WI38 (cell line): ENCODE results near the gene SLC25A21.
"Not testable (repeated sequence)": the region's sequence is repeated elsewhere in the genome, so short reads cannot be mapped to it uniquely, and the experiment has no call there.

Source experiments
- H3K4me3 ChIP-seq: 2 replicates; pipeline ENCODE4 v1.5.1; 2011; ENCODE audit warnings: low read depth, mild to moderate bottlenecking, control low read depth, low read length
- CTCF ChIP-seq: IDR thresholded peaks from 2 replicates; pipeline ENCODE4 v1.5.1; 2012; ENCODE audit warnings: low read depth, mild to moderate bottlenecking, control low read depth, low read length

The SLC25A21 gene

GRCh38 chr14:37172024-37172869 is at the start of gene SLC25A21:
Gene SLC25A21 (minus strand): TSS chr14:37172606.
- H3K4me3 ChIP-seq = peak within 1 kb of the TSS; percentile 81
- no peak for TF ChIP-seq CTCF

- no peak for TF ChIP-seq CTCF
- H3K4me3 ChIP-seq = no peak overlapping the region
These were observed 48.7 kb upstream of the SLC25A21 start for GRCh38 chr14:37221073-37221472.

- H3K4me3 ChIP-seq = no peak overlapping the region
- no peak for TF ChIP-seq CTCF
These were observed 42.9 kb upstream of the SLC25A21 start for GRCh38 chr14:37215345-37215744.

GRCh38 chr14:37213016-37213415 is 40.6 kb upstream of the SLC25A21 start:
- no peak for TF ChIP-seq CTCF

GRCh38 chr14:37210448-37210847 is 38.0 kb upstream of the SLC25A21 start:
- H3K4me3 ChIP-seq = no peak overlapping the region
- TF ChIP-seq CTCF = no peak

More at GRCh38 chr14:37213016-37213415, 40.6 kb upstream of the SLC25A21 start:
- no peak overlapping the region for H3K4me3 ChIP-seq

GRCh38 chr14:37209617-37210016 is 37.2 kb upstream of the SLC25A21 start:
- H3K4me3 ChIP-seq = not testable (repeated sequence)

GRCh38 chr14:37205623-37206605 is 33.5 kb upstream of the SLC25A21 start:
- H3K4me3 ChIP-seq = not testable (repeated sequence)

- H3K4me3 ChIP-seq = no peak overlapping the region
- no peak for TF ChIP-seq CTCF
These were observed 31.0 kb upstream of the SLC25A21 start for GRCh38 chr14:37203423-37203822.
